HG03025 (cell line): ENCODE measurements around the gene PERP.
"Not testable (repeated sequence)": the region's sequence is repeated elsewhere in the genome, so short reads cannot be mapped to it uniquely, and the experiment has no call there.

Experiments used
- ATAC-seq: cut with Tn5 transposase; IDR thresholded peaks from one replicate; pipeline ENCODE4 v1.9.1; 2021; ENCODE audit warnings: mild to moderate bottlenecking, moderate library complexity; ENCODE audit not compliant: unreplicated experiment, low FRiP score

PERP gene

GRCh38 chr6:138107078-138107751 lies at the start of gene PERP:
TSS of gene PERP (minus strand) at chr6:138107419. CDS start at chr6:138107340, 79 bp downstream.
- peak; percentile 62 for ATAC-seq

GRCh38 chr6:138155443-138155842 lies 48.2 kb upstream of the PERP start:
- no peak for ATAC-seq

GRCh38 chr6:138146544-138146943 lies 39.3 kb upstream of the PERP start:
- ATAC-seq, result no peak

- ATAC-seq, result no peak
Observed at GRCh38 chr6:138145402-138145801, 38.2 kb upstream of the PERP start.

- ATAC-seq, result no peak
Observed at GRCh38 chr6:138142806-138143205, 35.6 kb upstream of the PERP start.

- no peak for ATAC-seq
Observed at GRCh38 chr6:138129190-138129589, 22.0 kb upstream of the PERP start.

GRCh38 chr6:138128096-138128495 lies 20.9 kb upstream of the PERP start:
- no peak for ATAC-seq

GRCh38 chr6:138124096-138124495 lies 16.9 kb upstream of the PERP start:
- no peak for ATAC-seq

- no peak for ATAC-seq
Observed at GRCh38 chr6:138119976-138120375, 12.8 kb upstream of the PERP start.

- not testable (repeated sequence) for ATAC-seq
Observed at GRCh38 chr6:138119229-138119628, 12.0 kb upstream of the PERP start.

- no peak for ATAC-seq
Observed at GRCh38 chr6:138117376-138117914, 10.2 kb upstream of the PERP start.

- ATAC-seq, result no peak
Observed at GRCh38 chr6:138116661-138116999, 9.4 kb upstream of the PERP start.

- no peak for ATAC-seq
Observed at GRCh38 chr6:138115877-138116660, 8.8 kb upstream of the PERP start.

GRCh38 chr6:138115201-138115600 lies 8.0 kb upstream of the PERP start:
- ATAC-seq, result no peak

- ATAC-seq, result no peak
Observed at GRCh38 chr6:138113588-138114210, 6.5 kb upstream of the PERP start.

- ATAC-seq, result no peak
Observed at GRCh38 chr6:138110229-138110628, 3.0 kb upstream of the PERP start.

GRCh38 chr6:138109042-138109997 lies 2.1 kb upstream of the PERP start:
- no peak for ATAC-seq

GRCh38 chr6:138107752-138108592 lies 753 bp upstream of the PERP start:
- ATAC-seq, result peak; percentile 22

GRCh38 chr6:138106665-138107077 lies 548 bp downstream of the PERP start:
- ATAC-seq, result no peak
